HEK293 (cell line): ENCODE results near the gene DCPS.

ENCODE experiments used
- CTCF ChIA-PET: fragments of 350-600 bp; formaldehyde crosslinking; extraction: SDS; loops from one replicate; lab custom pipeline; 2021; ENCODE audit warnings: antibody characterized with exemption; lab: Yijun Ruan, JAX
- POLR2A ChIA-PET: fragments of 300-600 bp; formaldehyde crosslinking; extraction: SDS; loops from one replicate; lab custom pipeline; 2020; ENCODE audit warnings: antibody characterized with exemption, inconsistent platforms; lab: Yijun Ruan, JAX
- H3K27ac ChIP-seq: fragments of 200-500 bp; sonication (Bioruptor generic); 2 replicates; pipeline ENCODE4 v1.5.1; 2014; ENCODE audit warnings: low read depth, low read length, control low read depth, inconsistent platforms; ENCODE audit errors: extremely low read depth
- H3K36me3 ChIP-seq, 2 experiments: fragments of 200-500 bp in 1 of 2; sonication (Bioruptor generic) in 1 of 2; 1 replicate in 1 of 2; 2 replicates in 1 of 2; pipeline ENCODE4 v1.5.1; 2014 to 2017; ENCODE audit warnings: inconsistent platforms in 2 of 2, low read length in 2 of 2; ENCODE audit not compliant: control insufficient read depth in 2 of 2, insufficient read depth in 1 of 2
- H3K4me1 ChIP-seq: fragments of 200-500 bp; sonication (Bioruptor generic); 2 replicates; pipeline ENCODE4 v1.5.1; 2014; ENCODE audit warnings: mild to moderate bottlenecking, low read length, inconsistent platforms; ENCODE audit not compliant: control insufficient read depth, insufficient read depth
- H3K4me3 ChIP-seq: 2 replicates; pipeline ENCODE4 v1.5.1; 2011; ENCODE audit warnings: low read depth, mild to moderate bottlenecking, control low read depth, low read length, moderate library complexity
- H3K9me3 ChIP-seq: fragments of 200-500 bp; sonication (Bioruptor generic); 2 replicates; pipeline ENCODE4 v1.5.1; 2014; ENCODE audit warnings: low read depth, low read length, inconsistent platforms; ENCODE audit not compliant: control insufficient read depth, insufficient read depth
- IKZF3 ChIP-seq: fragments of 450-650 bp; IDR thresholded peaks from 2 replicates; pipeline ENCODE4 v1.5.0; 2018; ENCODE audit warnings: missing biosample characterization, mild to moderate bottlenecking, missing genetic modification characterization, moderate library complexity
- MEIS1 ChIP-seq: sonication (generic); formaldehyde crosslinking; IDR thresholded peaks from 2 replicates; pipeline ENCODE4 v1.8.1; 2022; ENCODE audit warnings: missing genetic modification reagents, mild to moderate bottlenecking, borderline replicate concordance
- MYNN ChIP-seq: fragments of 450-650 bp; formaldehyde crosslinking; IDR thresholded peaks from 2 replicates; pipeline ENCODE4 v1.5.1; 2016; ENCODE audit warnings: missing biosample characterization, missing genetic modification characterization, borderline replicate concordance
- SALL2 ChIP-seq: fragments of 450-650 bp; formaldehyde crosslinking; IDR thresholded peaks from 2 replicates; pipeline ENCODE4 v1.5.0; 2017; ENCODE audit warnings: missing biosample characterization, mild to moderate bottlenecking, missing genetic modification characterization, borderline replicate concordance
- SCRT2 ChIP-seq: fragments of 450-650 bp; formaldehyde crosslinking; IDR thresholded peaks from 2 replicates; pipeline ENCODE4 v1.5.1; 2016; ENCODE audit warnings: missing biosample characterization, missing genetic modification characterization
- ZNF121 ChIP-seq: fragments of 450-650 bp; formaldehyde crosslinking; IDR thresholded peaks from 2 replicates; pipeline ENCODE4 v1.5.1; 2016; ENCODE audit warnings: missing biosample characterization, missing genetic modification characterization
- ZNF221 ChIP-seq: fragments of 450-650 bp; formaldehyde crosslinking; IDR thresholded peaks from 2 replicates; pipeline ENCODE4 v1.5.1; 2017; ENCODE audit warnings: missing biosample characterization, missing genetic modification characterization, borderline replicate concordance
- ZNF292 ChIP-seq: fragments of 450-650 bp; formaldehyde crosslinking; IDR thresholded peaks from 2 replicates; pipeline ENCODE4 v1.5.1; 2016; ENCODE audit warnings: low read depth, missing biosample characterization, missing genetic modification characterization, borderline replicate concordance
- ZNF302 ChIP-seq: fragments of 450-650 bp; formaldehyde crosslinking; IDR thresholded peaks from 2 replicates; pipeline ENCODE4 v1.5.1; 2016; ENCODE audit warnings: missing biosample characterization, missing genetic modification characterization, low read depth
- ZNF37A ChIP-seq: fragments of 450-650 bp; IDR thresholded peaks from 2 replicates; pipeline ENCODE4 v1.5.1; 2018; ENCODE audit warnings: missing biosample characterization, missing genetic modification characterization
- ZNF398 ChIP-seq: fragments of 450-650 bp; formaldehyde crosslinking; IDR thresholded peaks from 2 replicates; pipeline ENCODE4 v1.5.1; 2017; ENCODE audit warnings: missing biosample characterization, missing genetic modification characterization
- ZNF529 ChIP-seq: fragments of 450-650 bp; formaldehyde crosslinking; IDR thresholded peaks from 2 replicates; pipeline ENCODE4 v1.5.1; 2017; ENCODE audit warnings: missing genetic modification characterization, missing biosample characterization; ENCODE audit not compliant: insufficient replicate concordance
- ZNF560 ChIP-seq: fragments of 450-650 bp; formaldehyde crosslinking; IDR thresholded peaks from 2 replicates; pipeline ENCODE4 v1.5.1; 2017; ENCODE audit warnings: missing biosample characterization, missing genetic modification characterization, borderline replicate concordance
- ZNF747 ChIP-seq: fragments of 450-650 bp; formaldehyde crosslinking; IDR thresholded peaks from 2 replicates; pipeline ENCODE4 v1.5.1; 2016; ENCODE audit warnings: missing biosample characterization, missing genetic modification characterization
- ZNF785 ChIP-seq: fragments of 450-650 bp; formaldehyde crosslinking; IDR thresholded peaks from 2 replicates; pipeline ENCODE4 v1.5.1; 2016; ENCODE audit warnings: missing biosample characterization, missing genetic modification characterization
- ZSCAN30 ChIP-seq: fragments of 450-650 bp; IDR thresholded peaks from 2 replicates; pipeline ENCODE4 v1.5.1; 2018; ENCODE audit warnings: missing biosample characterization, mild to moderate bottlenecking, missing genetic modification characterization, moderate library complexity
- ZXDB ChIP-seq: fragments of 450-650 bp; formaldehyde crosslinking; IDR thresholded peaks from 2 replicates; pipeline ENCODE4 v1.5.1; 2016; ENCODE audit warnings: missing biosample characterization, missing genetic modification characterization
- TF ChIP-seq, protein P1 (sequence below): fragments of 450-650 bp; formaldehyde crosslinking; IDR thresholded peaks from 2 replicates; pipeline ENCODE4 v1.5.1; 2016; ENCODE audit warnings: missing biosample characterization, missing genetic modification characterization
- TF ChIP-seq, protein P2 (sequence below): fragments of 450-650 bp; formaldehyde crosslinking; IDR thresholded peaks from 2 replicates; pipeline ENCODE4 v1.5.1; 2016; ENCODE audit warnings: missing biosample characterization, missing genetic modification characterization

The DCPS gene

GRCh38 chr11:126268708-126269579 is 34.9 kb upstream of the DCPS start, which contains the start of the genes FOXRED1 and SRPRA (continued):
- TF ChIP-seq ZNF398 (tag by site-specific recombination) (no peak), ZNF302 (no peak), ZNF37A (tag by site-specific recombination) (no peak), ZNF292 (tag by site-specific recombination) (no peak)
- TF ChIP-seq, all 188 proteins: peak for 38

DNA sequence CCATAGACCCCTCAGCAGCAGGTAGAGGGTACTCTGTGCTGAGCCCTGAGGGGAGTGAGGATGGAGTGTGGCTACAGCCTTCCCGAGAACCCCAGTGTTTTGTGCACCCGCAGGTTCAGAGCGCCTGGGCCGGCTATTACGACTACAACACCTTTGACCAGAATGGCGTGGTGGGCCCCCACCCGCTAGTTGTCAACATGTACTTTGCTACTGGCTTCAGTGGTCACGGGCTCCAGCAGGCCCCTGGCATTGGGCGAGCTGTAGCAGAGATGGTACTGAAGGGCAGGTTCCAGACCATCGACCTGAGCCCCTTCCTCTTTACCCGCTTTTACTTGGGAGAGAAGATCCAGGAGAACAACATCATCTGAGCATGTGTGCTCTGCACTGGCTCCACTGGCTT is 26.5 kb upstream of the DCPS start:
- peaks cover 4 to 64% of the 10 kb centered on the region in 2 experiments; a peak in 2 of 3 replicates for H3K36me3 ChIP-seq
- TF ChIP-seq SCRT2 (no peak), ZXDB (no peak), ZNF785 (tag by site-specific recombination) (no peak), SALL2 (tag by site-specific recombination) (no peak)
- TF ChIP-seq, protein P1, sequence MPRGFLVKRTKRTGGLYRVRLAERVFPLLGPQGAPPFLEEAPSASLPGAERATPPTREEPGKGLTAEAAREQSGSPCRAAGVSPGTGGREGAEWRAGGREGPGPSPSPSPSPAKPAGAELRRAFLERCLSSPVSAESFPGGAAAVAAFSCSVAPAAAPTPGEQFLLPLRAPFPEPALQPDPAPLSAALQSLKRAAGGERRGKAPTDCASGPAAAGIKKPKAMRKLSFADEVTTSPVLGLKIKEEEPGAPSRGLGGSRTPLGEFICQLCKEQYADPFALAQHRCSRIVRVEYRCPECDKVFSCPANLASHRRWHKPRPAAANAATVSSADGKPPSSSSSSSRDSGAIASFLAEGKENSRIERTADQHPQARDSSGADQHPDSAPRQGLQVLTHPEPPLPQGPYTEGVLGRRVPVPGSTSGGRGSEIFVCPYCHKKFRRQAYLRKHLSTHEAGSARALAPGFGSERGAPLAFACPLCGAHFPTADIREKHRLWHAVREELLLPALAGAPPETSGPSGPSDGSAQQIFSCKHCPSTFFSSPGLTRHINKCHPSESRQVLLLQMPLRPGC (tag by site-specific recombination): no peak
- TF ChIP-seq, all 188 proteins: peak for 0
- Histone ChIP-seq H3K4me3 (no peak overlapping the region), H3K4me1 (no peaks in the 10 kb centered on the region), H3K27ac (no peak overlapping the region), H3K9me3 (no peaks in the 10 kb centered on the region)
- ChIA-PET POLR2A (no interaction called here), CTCF (interaction anchor here (0.6 kb wide), 1 partner anchor 305 kb away, joined by 3 read pairs; no protein-coding TSS in a partner anchor)

DNA sequence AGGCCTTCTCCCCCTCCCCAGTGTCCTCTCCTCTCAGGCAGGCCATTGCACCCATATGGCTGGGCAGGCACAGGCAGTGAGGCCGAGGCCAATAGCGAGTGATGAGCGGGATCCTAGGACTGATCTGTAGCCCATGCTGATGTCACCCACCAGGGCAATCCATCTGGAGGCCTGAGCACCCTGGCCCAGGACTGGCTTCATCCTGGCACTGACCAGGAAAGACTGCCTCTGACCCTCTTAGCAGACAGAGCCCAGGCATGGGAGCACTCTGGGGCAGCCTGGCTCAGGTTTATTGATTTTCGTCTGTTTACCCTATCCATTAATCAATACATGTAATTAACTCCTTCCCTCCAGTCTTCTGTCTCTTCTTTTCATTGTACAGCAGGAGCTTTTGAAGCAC is 26.1 kb upstream of the DCPS start:
- no peak overlapping the region for H3K4me3 ChIP-seq
- no peaks in the 10 kb centered on the region for H3K4me1 ChIP-seq
- TF ChIP-seq MEIS1 (CRISPR knock-in tag) (no peak), ZSCAN30 (tag by site-specific recombination) (no peak), ZNF747 (tag by site-specific recombination) (no peak), ZNF529 (tag by site-specific recombination) (no peak), ZNF221 (tag by site-specific recombination) (no peak), ZNF560 (tag by site-specific recombination) (no peak), MYNN (no peak), IKZF3 (no peak), ZNF121 (tag by site-specific recombination) (no peak)
- TF ChIP-seq, protein P2, sequence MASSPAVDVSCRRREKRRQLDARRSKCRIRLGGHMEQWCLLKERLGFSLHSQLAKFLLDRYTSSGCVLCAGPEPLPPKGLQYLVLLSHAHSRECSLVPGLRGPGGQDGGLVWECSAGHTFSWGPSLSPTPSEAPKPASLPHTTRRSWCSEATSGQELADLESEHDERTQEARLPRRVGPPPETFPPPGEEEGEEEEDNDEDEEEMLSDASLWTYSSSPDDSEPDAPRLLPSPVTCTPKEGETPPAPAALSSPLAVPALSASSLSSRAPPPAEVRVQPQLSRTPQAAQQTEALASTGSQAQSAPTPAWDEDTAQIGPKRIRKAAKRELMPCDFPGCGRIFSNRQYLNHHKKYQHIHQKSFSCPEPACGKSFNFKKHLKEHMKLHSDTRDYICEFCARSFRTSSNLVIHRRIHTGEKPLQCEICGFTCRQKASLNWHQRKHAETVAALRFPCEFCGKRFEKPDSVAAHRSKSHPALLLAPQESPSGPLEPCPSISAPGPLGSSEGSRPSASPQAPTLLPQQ (tag by site-specific recombination): no peak
- POLR2A ChIA-PET: interaction anchor here (1.6 kb wide), 1 partner anchor 9 kb away, joined by 4 read pairs; the partner anchor contains the start of genes FOXRED1 and SRPRA
- peaks cover 4 to 59% of the 10 kb centered on the region in 2 experiments; a peak in 2 of 3 replicates for H3K36me3 ChIP-seq
- CTCF ChIA-PET: no interaction called here
- no peaks in the 10 kb centered on the region for H3K9me3 ChIP-seq
- no peak overlapping the region for H3K27ac ChIP-seq
